ENCODE data around the gene CCDC92.

CCDC92 gene, protein sequence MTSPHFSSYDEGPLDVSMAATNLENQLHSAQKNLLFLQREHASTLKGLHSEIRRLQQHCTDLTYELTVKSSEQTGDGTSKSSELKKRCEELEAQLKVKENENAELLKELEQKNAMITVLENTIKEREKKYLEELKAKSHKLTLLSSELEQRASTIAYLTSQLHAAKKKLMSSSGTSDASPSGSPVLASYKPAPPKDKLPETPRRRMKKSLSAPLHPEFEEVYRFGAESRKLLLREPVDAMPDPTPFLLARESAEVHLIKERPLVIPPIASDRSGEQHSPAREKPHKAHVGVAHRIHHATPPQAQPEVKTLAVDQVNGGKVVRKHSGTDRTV

DNA sequence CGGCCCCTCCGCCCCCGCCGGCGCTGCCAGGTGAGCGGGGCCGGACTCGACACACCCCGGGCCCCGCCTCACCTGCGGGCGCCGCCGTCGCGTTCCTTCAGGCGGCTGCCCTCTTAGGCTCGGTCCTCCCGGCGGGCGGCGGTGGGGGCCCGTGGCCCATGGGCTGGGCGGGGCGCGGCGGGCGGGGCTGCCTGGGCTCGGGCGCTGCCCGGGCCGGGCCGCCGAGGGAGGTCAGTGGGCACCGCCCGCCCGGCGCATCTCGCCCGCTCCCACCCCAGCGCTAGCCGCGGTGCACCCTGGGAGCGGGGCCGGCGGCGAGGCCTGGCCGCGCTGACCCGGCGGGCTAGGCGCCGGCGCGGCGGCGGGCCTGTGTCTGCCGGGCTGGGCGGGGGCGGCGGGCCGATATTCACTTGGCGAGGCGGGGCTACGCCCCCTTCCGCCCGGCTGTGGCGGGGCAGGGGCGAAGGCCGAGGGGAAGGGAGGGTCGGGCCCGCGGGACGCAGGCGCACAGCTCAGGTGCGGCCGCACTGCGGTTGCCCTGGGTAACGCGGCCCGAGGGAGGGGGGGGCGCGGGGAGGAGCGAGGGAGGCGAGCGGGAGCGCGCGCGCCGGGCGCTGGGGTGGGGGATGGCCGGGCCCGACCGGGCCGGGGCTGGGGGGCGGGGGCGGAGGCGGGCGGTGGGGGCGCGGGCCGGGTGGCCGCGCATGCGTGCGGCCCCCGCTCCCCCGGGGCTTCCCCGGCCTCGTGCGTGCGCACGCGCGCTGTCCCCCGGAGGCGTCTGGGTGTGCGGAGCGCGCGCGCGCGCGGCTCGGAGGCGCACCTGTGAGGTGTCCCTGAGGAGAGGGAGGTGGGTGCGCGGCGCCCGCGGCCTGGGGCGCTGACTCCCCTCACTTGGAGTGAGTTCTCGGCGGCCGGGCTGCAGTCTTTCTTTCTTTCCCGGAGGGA, at the start of gene CCDC92, which contains the start of gene ZNF664:
TSS of gene CCDC92 (minus strand) at position 375 of the 945 bp plus-strand sequence. CDS start 28,526 bp downstream, outside the sequence.
TSS of gene ZNF664 (plus strand) at position 759 of the 945 bp plus-strand sequence. CDS start 38,930 bp downstream, outside the sequence.
- peak; percentile 65 to 79 for DNase-seq

DNA sequence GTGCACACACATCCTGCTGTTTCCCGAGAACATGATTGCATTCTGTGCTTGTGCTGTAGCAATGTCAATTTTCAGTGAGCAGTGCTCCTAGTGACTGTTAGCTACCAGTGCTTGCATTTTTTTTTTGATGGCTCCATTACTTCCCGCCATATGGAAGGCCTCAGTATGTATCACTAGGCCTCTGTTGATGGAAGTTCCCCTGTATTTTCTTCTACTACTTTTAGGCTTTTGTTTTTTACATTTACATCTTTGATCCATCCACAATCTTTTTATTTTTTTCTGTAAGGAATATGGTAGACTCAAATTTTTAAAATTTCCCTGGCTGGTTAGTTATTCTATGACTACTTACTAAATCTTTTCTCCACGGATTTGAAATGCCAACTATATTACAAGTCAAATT, 49.5 kb upstream of the CCDC92 start:
- DNase-seq: no peak

DNA sequence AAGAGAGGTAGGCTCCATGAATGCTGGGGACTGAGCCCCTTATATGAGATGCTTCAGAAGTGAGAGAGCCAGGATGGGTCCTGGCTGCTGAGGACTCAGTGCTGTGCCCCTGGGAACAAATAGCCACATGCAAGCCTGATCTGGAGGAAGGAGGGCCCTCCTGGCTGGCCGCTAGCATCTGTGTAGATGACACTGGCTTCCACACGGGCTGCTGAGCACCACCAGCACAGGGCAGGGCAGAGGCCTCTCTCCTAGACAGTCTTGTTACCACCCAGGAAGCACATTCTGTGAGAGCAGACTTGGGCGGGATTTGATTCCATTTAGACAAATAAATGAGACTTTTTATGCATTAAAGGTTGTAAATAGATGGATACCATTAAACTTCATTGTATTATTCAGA, 48.4 kb upstream of the CCDC92 start:
- no peak for DNase-seq

DNA sequence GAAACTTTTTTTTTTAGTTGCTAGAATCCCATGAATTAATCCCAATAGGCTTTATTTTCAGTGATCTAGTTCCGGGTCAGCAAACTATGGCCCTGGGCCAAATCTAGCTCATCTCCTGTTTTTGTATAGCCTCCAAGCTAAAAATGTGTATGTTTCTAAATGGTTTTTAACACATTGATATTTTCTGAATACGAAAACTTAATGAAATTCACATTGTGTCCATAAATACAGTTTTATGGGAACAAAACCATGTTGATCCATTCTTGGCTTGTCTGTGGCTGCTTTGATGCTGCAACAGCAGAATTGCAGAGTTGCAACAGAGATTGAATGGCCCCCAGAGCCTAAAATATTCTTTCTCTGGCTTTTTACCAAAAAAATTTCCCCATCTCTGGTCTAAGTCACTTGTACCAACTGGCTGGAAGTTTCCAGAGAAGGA, 47.9 kb upstream of the CCDC92 start:
- no peak for DNase-seq

DNA sequence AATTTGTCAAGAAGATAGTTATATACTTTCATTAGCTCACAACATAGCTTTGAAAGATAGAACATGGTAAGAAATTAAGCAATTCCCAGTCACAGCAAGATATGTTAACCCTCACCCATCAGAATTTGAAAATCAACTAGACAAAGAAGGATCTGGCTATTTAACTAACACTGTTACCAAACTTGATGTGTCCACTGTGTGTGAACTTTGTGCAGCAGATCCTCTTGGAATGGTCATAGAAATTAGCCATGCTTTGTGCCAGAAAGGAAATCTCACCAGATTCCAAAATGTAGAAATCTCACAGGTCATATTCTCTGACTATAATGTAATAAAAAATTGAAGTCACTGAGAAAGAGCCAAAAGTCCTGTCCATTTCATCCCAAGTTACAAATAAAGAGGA, 46.5 kb upstream of the CCDC92 start:
- no peak for DNase-seq

DNA sequence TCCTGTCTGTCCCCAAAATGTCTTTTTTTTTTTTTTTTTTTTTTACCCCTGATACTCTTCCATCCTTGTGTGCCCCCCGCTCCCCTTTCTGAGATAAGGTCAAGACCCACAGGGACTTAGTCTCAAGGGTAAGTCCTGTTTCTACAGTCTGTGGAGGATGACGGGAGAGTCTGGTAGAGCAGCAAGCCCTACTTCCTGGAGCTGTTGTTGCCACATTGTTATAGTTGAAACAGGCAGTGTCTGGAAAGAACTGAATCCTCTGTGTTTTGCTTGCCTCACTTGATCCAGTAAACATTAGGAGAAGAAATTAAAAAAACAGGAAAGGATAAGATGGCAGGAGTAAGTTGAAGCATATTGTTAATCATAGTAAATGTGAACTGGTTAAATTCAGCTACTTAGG, 45.9 kb upstream of the CCDC92 start:
- DNase-seq: peak in 1 of 2 experiments; percentile 9

DNA sequence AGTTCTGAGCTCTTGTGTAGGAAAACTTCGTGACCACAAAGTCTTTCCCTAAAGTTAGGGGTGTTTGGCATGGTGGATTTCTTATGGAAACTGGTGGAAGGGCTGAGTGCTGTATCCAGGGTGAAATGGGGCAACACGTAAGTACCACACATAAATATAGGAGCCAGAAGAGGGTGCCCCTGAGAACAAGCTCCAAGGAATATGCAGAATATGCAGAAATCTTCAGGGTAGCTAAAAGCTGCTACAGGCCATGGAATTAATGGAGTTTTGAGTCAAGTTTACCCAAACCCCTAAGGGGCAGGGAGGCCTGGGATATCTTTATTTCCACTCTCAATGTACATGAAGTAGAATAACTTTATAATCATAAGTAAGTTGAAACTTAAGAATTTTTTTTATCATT, 44.4 kb upstream of the CCDC92 start:
- DNase-seq: peak in 1 of 2 experiments; percentile 6

DNA sequence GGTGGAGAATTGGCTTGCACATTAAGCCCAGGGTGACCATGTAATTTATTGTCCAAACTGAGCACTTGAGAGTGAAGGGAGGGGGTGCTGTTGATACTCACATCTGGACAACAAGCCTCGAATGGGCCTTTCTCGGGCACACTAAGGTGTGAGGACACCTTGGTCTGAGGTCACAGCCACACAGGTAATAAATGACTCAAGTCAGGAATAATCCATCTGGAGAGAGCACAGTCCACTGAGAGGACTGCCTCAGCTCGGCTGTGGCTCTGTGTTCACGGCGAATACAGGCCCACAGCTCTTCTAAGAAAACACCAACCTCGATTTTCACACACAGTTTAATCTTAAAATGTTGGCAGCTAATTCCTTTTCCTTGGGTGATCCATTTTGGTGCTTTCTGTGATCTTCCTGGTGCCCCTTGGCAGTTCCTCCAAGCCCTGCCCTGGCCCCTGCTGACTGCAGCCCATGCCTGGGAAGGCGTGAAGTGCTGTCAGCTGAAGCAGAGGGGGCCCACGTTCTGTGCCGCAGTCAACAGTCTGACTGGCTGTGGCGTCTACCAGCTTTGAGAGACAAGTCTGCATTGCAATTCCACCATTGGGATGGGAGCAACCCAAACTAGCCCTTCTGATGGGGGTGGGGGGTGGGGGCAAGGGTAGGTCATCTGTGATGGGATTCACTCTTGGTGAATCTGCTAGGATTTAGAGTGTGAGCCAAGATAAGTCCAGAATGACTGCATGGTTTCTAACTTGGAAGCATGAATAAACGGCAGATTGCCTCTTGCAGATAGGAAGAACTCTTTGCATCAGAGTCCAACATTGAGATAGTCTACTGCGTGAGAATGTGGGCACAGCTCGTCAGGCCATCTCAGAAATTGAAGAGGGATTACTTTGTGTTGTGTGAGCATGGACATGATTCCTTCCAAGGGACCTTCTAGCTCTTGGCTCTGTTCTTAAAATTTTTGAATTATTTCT, 43.1 kb upstream of the CCDC92 start:
- DNase-seq: no peak

DNA sequence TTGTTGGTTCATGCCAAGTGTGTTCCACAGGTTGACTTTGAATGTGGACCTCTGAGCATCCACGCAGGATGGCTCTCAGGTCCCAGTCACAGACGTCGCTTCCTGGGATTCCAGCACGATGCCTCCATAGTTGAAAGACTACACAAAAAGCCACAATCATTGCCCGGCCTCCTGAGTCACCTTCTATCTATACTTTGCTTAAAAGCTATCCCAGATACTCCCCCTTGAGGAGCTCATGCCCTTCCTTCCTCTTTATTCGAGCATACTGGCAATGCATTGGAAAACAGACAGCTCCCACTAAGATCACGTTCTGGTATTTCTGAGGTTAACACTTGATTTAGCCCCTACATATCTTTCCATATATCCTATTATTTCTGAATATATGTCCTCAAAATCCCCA, 40.4 kb upstream of the CCDC92 start:
- DNase-seq: peak; percentile 24 to 52

DNA sequence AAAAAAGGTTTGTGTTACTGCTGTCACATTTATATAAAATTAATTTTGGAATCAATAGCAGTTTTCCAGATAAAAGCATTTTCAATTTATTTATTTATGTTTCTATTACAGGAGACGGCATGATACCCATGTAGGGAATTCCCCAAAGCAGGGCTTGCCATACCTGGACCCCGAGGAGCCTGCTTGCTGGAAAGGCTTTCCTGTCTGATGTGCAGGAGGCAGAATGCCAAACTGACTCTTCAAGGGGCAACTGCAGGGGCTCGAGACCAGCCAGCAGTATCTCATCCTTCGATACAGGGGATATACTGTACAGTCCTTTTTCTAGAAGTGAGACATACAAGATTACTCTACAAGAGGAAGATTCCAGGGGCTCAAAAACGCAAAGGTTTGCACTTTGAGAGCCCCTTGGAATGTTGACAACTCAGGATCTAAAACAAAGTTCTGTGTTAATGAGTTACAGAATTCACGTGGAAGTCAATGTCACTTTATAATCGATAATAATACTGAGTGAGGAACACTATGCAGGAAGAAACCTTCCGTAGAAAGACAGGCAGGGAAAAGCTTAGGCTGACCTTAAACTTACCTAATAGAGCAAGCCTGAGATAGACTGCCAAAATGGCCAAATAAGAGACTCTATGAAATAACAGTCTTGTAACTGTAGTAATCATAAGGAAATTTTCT, 38.9 kb upstream of the CCDC92 start:
- DNase-seq: no peak

DNA sequence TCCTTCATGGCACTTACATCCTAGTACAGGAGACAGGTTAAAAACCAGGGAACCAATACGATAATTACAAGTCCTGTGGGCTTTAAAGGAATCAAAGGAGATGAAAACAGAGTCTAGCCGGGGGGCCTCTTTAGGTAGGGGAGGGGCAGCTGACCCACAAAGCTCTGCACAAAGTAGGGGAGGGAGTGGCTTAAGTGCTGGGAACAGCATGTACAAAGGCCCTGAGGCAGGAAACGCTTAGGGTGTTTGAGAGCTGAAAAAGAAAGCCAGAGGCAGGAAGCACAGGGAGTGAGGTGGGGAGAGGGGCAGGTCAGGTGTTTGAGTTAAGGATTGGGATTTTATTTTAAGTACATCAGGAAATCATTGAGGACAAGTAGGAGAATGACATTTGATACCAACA, 38.1 kb upstream of the CCDC92 start:
- no peak for DNase-seq

DNA sequence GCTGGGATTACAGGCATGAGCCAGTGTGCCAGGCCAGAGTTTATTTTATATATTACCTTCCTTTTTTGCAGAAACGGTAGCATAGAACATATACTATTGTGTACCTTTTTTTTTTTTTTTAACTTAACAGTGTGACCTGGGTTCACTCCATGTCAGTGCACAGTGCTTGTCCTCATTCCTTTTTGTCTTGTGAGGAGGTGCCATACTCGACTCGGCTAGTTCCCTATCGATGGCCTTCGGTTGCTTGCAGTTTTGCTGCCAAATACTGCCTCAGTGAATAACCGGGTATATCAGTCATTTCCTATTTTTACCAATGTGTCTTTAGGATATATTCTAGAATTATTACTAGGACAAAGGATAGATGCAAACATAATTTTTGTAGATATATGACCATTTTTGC, 37.1 kb upstream of the CCDC92 start:
- no peak for DNase-seq

DNA sequence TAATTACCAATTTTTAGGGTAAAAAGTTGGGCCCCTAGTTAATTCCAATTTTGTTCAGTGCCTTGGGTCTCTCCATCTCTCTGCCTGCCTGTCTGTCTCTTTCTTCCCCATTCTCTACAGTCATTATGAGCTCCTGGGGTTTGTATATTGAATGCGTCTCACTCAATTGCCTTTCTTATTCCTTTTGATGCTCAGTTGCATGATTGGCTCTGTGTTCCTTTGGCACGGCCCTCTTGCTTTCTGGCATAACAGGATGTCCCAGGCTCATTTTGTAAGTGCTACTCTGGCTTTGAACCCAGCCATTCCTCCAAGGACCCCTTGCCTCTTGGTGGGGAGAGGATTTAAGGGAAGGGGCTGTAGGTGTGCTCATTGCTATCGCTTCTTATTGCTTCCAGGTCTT, 36.0 kb upstream of the CCDC92 start:
- DNase-seq: no peak

DNA sequence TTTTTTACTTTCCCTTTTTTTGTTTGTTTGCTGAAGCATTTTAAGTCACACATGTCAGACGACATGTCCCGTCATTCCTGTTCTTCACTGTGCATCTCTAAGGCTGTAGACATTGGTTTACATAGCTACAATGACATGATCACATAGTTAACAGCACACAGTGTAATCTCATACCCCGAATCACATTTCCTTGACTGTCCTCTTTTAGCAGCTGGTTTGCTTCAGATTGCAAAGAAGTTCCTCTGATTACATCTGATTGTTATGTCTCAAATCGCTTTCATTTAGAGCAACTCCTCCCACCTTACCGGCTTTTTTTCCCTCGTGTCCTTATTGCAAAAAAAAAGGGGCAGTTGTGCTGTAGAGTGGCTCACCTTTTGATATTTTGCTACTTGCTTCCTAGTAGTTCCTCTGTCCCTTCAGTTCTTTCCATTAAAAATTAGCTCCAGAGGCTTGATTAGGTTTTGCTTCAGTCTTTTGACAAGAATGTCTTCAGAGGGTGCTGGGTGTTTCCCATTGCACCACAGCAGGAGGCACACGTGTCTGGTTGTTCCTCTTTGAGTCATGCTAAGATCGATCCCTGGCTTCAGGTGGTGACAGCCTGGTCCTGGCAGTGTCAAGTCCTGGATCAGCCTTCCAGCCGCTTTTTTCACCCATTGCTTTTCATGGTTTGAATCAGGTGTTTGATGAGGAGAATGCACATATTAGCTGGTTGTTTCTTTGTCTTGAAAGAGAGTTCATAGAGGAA, 35.4 kb upstream of the CCDC92 start:
- DNase-seq: peak; percentile 57 to 60

DNA sequence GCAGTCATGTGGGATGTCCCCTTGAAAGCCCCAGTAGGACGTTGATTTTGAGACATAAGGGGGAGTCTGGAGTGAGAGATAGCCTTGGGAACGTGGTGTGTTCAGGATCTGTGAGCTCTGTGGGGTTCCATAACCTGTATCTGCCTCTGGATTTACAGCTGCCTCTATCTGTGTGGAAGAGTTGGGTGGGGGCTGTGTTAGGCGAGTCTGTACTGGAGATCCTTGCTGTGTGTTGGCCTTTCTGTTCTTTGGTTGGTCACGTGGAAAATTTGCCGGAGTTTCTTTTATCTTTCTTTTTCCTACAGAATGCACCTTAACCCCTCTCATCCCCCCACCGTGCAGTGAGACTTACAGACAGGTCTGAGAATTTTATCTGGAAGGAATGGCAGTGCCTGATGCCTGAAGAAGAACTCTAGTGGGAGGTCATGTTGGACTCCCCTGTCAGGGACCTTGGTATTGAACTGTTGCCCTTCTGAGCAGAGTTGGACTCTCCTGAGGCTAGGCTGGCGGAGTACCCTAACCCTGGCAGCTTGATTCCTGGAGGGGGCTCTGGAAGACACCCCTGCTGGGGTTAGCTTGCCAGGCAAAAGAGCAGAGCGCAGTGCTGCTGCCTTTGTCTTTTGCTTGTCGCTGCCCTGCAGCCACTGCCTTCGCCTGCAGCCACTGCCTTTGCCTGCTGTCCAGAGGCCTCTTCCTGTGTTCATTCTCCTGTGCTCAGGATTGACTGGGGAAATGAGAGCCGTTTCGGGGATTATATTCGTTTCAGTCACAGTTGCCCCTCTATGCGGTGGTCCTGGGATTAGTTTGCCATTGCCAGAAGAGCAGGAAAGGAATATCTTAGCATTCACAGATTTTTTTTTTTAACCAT, 34.4 kb upstream of the CCDC92 start:
- no peak for DNase-seq

DNA sequence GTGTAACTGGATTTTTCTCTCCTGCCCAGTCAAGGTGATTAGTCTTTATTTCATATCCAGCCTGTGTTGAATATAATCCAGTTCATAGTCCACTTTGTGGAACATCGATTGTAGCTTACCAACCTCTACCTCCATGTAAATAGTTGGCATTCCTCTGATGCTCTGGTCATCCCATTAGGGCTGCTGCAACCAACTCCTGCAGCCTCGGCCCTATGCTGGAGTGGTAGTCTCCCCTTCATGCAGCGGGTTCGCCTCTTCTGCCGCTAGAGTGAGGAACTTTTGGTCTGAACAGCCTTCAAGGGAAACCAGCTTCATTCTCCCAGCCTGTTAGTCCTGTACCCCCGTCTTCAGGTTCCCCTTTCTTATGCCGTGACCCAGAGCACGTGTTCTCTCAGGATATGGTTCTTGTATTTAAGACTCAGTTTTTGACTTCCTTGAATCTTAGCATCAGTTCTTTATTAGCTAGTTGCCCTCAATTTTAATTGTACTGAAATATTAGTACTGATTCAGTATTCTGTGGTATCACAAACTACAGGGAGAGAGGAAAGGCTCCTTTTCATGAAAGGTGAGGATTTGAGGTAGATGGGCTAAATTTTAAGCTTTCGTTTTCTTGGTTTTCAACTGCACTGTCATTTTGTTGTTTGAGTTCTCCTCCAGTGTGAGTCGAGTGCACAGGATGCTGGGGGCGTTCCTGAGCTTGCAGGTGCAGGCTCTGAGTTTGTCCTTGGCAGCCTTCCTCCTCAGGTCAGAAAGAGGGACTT, 33.6 kb upstream of the CCDC92 start:
- DNase-seq: peak; percentile 66 to 73

DNA sequence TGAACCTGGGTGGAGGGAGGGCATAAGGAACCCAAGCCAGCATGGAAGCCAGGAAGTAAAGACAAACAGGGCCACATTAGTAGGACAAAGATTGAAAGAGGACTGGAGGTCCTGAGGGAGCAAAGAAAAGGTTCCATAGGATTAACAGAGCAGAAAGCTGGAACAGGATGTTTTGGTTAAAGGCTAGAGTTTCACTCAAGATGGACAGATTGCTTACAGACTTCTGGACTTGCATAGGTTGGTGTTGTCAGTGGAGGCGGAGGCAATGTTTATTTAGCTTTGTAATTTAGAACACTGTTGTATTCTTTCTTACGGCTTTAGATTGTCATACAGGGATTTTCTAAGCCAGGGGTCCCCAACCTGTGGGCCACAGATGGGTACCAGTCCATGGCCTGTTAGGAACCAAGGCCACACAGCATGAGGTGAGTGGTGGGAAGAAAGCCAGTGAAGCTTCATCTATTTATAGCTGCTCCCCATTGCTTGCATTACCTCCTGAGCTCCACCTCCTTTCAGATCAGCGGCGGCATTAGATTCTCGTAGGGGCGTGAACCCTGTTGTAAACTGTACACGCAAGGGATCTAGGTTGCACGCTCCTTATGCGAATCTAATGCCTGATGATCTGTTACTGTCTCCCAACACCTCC, 31.7 kb upstream of the CCDC92 start:
- DNase-seq: no peak

DNA sequence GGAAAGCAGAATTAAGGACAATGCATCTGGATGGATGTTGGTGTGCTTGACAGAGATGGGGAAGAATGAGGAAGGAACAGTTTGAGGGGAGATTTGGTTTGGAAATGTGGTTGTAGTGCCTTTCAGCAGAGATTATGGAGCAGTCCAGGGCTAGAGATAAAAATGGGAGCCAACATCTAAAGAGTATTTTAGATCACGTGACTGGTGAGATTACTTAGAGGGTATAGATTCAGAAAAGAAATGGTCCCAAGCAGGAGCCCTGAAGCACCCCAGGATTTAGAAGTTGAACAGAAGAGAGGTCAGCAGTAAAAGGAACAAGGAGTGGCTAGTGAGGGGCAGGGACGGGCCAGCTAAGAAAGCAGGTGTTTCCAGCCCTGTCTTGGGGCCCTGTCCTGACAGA, 30.0 kb upstream of the CCDC92 start:
- no peak for DNase-seq
